ENCODE data around the gene GPRIN1.

GRCh38 chr5:176575066-176575465 is 34.9 kb downstream of the GPRIN1 start:
- no peak for TF ChIP-seq CTCF (IDR thresholded peaks at IDR 0.05; ENCODE audit: low read depth, low read length)
- no peak for TF ChIP-seq EZH2phosphoT487 (IDR thresholded peaks at IDR 0.05; ENCODE audit: low read depth)
